ENCODE results near the gene GALNT2.

DNA sequence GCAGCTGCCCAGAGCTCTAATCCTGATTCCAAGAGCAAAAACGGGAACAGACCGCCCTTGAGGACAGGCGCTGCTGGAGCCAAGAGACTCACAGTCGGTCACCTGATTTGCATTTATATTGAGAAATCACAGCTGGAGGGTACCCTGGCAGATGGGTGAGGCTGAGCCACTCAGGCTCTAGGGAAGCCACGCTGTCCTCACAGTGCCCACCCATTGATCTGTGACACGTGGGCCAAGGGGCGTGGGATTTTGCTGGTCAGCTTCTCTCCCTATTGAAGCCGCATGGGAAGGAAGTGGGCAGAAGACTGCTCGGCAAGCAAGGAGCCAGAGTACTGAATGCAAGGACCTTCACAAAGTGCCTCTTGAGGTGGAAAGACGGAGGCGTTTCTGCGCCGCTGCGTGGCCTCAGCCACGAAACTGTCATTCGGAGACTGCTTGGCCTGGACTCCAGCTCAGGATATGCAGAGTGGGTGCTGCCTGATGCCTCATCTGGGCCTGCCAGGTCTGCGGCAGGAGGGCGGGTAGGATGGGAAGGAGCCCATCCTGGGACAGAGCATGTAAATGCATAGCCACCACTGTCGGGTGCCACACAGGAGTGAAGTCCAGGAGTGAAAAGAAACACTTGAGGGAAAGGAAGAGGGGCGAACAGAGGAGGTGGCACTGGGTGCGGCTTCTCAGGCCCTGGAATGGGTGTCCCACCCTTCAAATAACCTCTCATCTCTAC, 219.3 kb downstream of the GALNT2 start:
- TF ChIP-seq POLR2A (IDR thresholded peaks at IDR 0.05): no peak
- TF ChIP-seq, protein P1, sequence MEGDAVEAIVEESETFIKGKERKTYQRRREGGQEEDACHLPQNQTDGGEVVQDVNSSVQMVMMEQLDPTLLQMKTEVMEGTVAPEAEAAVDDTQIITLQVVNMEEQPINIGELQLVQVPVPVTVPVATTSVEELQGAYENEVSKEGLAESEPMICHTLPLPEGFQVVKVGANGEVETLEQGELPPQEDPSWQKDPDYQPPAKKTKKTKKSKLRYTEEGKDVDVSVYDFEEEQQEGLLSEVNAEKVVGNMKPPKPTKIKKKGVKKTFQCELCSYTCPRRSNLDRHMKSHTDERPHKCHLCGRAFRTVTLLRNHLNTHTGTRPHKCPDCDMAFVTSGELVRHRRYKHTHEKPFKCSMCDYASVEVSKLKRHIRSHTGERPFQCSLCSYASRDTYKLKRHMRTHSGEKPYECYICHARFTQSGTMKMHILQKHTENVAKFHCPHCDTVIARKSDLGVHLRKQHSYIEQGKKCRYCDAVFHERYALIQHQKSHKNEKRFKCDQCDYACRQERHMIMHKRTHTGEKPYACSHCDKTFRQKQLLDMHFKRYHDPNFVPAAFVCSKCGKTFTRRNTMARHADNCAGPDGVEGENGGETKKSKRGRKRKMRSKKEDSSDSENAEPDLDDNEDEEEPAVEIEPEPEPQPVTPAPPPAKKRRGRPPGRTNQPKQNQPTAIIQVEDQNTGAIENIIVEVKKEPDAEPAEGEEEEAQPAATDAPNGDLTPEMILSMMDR (IDR thresholded peaks at IDR 0.05): no peak

Measured in adrenal gland (tissue), 5 donors.